Naive thymus-derived CD4-positive, alpha-beta T cell (primary cell): ENCODE results near the gene SHC1. TPM values are rescaled to one million over a fixed set of nuclear protein-coding genes. Genes with fewer than 3 reads are reported as not detected.

Source experiments
- ATAC-seq: fragments of 150-1000 bp; cut with Tn5 transposase; 2 replicates; pipeline ENCODE4 v1.10.0; 2021; ENCODE audit warnings: mild to moderate bottlenecking, moderate library complexity
- CTCF ChIA-PET: fragments of 350-600 bp; sonication (Branson Sonifier 250); formaldehyde crosslinking; loops from one replicate; lab custom pipeline; 2021; ENCODE audit warnings: antibody characterized with exemption; lab: Charles Lee
- POLR2A ChIA-PET: fragments of 350-600 bp; sonication (Branson Sonifier 250); formaldehyde crosslinking; loops from one replicate; lab custom pipeline; 2021; ENCODE audit warnings: antibody characterized with exemption, inconsistent platforms; lab: Charles Lee
- DNase-seq, 9 donors: peaks; one replicate each; pipeline versions ENCODE4 v3.0.0 to v3.0.0-alpha.2; 2020 to 2022; ENCODE audit warnings: mixed read lengths in 1 of 9
- H3K27ac ChIP-seq: one replicate; pipeline ENCODE4 v1.7.0; 2013; ENCODE audit warnings: mild to moderate bottlenecking, low read depth, low read length, moderate library complexity
- H3K27me3 ChIP-seq, 2 donors: one replicate each; pipeline ENCODE4 v1.7.0; 2013; ENCODE audit warnings: low read length in 2 of 2, mild to moderate bottlenecking in 2 of 2, moderate library complexity in 2 of 2; ENCODE audit not compliant: control insufficient read depth in 2 of 2, insufficient read depth in 2 of 2
- H3K36me3 ChIP-seq, 3 experiments: 1 replicate in 2 of 3; 2 replicates in 1 of 3; pipeline ENCODE4 v1.7.0; 2013; ENCODE audit warnings: low read length in 3 of 3, mild to moderate bottlenecking in 3 of 3, moderate library complexity in 1 of 3; ENCODE audit not compliant: insufficient read depth in 3 of 3, control insufficient read depth in 2 of 3
- H3K4me1 ChIP-seq, 2 donors: one replicate each; pipeline ENCODE4 v1.7.0; 2013; ENCODE audit warnings: low read length in 2 of 2, mild to moderate bottlenecking in 2 of 2, moderate library complexity in 1 of 2; ENCODE audit not compliant: control insufficient read depth in 2 of 2, insufficient read depth in 2 of 2
- H3K4me3 ChIP-seq: 2 replicates; pipeline ENCODE4 v1.7.0; 2013; ENCODE audit warnings: mild to moderate bottlenecking, low read length
- H3K9me3 ChIP-seq, 3 experiments: 1 replicate in 2 of 3; 2 replicates in 1 of 3; pipeline ENCODE4 v1.7.0; 2013; ENCODE audit warnings: low read length in 3 of 3; ENCODE audit not compliant: control insufficient read depth in 2 of 3
- H3K27ac Mint-ChIP-seq, 9 donors: one replicate each; pipeline ENCODE4 v1.8.0; 2020 to 2022; ENCODE audit warnings: mixed read lengths in 9 of 9, mild to moderate bottlenecking in 8 of 9, moderate library complexity in 5 of 9, inconsistent platforms in 2 of 9
- H3K27me3 Mint-ChIP-seq, 5 donors: one replicate each; pipeline ENCODE4 v1.8.0; 2021 to 2022; ENCODE audit warnings: mixed read lengths in 5 of 5, mild to moderate bottlenecking in 1 of 5
- H3K36me3 Mint-ChIP-seq, 5 donors: one replicate each; pipeline ENCODE4 v1.8.0; 2020 to 2022; ENCODE audit warnings: mixed read lengths in 5 of 5, mild to moderate bottlenecking in 3 of 5, inconsistent platforms in 1 of 5
- H3K4me1 Mint-ChIP-seq, 7 donors: one replicate each; pipeline ENCODE4 v1.8.0; 2020 to 2022; ENCODE audit warnings: mixed read lengths in 7 of 7, mild to moderate bottlenecking in 3 of 7, inconsistent platforms in 1 of 7
- H3K4me3 Mint-ChIP-seq, 10 donors: one replicate each; pipeline ENCODE4 v1.8.0; 2020 to 2022; ENCODE audit warnings: mild to moderate bottlenecking in 10 of 10, mixed read lengths in 10 of 10, moderate library complexity in 6 of 10, inconsistent platforms in 2 of 10
- H3K9me3 Mint-ChIP-seq, 11 donors: one replicate each; pipeline ENCODE4 v1.8.0; 2020 to 2022; ENCODE audit warnings: mixed read lengths in 11 of 11, mild to moderate bottlenecking in 4 of 11, inconsistent platforms in 1 of 11, moderate library complexity in 1 of 11
- intact Hi-C, 2 donors: fragments of 100-400 bp; cut with micrococcal nuclease; formaldehyde crosslinking; loops; one replicate each; pipeline ENCODE4 v1.15.1; 2023
- polyA plus RNA-seq, 2 donors: library from polyadenylated mRNA; unstranded; fragments of 300-500 nt; fragmentation: Illumina TruSeq; gene quantifications; one replicate each; pipeline ENCODE4 v1.2.3, GENCODE V29; 2021
- total RNA-seq, 6 experiments: library from RNA in 5 of 6; stranded (reverse) in 5 of 6; gene quantifications; 1 replicate in 5 of 6; 2 replicates in 1 of 6; pipeline ENCODE4 v1.2.3 and lab custom pipeline; 2021 to 2026

The SHC1 gene
- total and polyA plus RNA-seq, 7 experiments from 2014 or later: 29.6 to 76.9 (median 73.2) TPM

DNA sequence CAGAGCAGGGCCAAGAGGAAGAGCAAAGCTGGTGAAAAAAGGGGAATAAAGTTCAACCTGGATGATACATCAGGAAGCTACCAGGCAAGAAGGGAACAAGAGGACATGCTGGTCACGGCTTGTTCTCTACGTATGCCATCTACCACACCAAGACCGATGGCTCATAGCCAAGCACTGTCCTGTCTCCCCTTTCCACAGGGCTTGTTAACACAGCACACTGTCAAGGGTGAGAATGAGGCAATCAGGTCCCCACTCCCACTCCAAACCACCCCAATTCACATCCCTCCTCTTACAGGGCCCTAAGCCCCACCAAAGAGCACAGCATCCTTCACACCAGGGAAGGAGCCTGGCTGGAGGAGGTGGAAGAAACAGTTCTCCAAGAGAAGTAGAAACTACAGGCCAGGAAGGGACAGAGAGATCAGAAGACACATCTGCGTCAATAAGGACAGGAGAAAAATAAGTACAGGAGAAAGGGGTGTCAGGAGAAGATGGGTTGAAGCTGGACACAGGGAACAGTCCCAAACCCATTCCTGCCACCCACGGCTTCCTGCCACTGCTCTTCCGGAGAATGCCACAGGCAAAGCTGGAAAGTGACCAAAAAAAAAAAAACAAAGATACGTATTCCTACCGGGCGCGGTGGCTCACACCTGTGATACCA, 923 bp upstream of the SHC1 start:
- CTCF ChIA-PET: interaction anchor here (0.5 to 10.5 kb wide), 7 partner anchors 11 to 85 kb away, joined by 4 to 94 read pairs (median 5); partner anchors contain the start of gene FLAD1

DNA sequence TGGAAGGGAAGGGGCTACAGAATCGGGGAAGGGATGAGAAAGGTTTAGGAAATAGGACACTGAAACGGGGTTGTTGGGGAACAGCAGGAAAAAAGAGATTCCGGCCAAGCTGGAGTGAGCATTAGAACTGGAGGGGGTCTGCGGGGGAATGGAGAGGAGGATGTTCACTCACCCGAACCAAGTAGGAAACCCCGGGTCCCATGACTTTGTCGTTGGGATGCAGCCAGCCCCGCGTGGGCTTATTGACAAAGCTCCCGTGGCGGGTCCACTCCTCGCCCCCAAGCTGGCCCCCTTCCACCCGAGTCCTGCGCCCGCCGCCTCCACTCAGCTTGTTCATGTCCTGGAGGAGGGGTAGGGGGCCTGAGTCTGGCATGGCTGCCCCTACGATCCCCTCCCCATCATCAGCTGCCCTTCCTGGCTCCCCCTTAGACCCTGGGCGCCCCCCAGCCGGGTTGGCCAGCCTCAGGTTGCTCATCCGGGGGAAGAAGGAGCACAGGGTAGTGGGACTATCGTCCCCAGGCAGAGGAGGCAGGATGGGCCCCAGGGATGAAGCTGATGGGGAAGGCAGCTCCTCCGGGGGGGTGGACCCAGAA, 591 bp downstream of the SHC1 start:
- H3K27me3 Mint-ChIP-seq: no peaks in the 10 kb centered on the region
- DNase-seq (no peak), ATAC-seq (no peak)
- H3K27ac Mint-ChIP-seq: peak overlapping the region in 8 of 9 donors; percentile 8 to 86 (median 67)
- no peak overlapping the region for H3K4me3 ChIP-seq
- H3K4me3 Mint-ChIP-seq: peak overlapping the region in 1 of 10 donors; percentile 48
- H3K4me1 Mint-ChIP-seq: peaks cover 27 to 48% (median 34%) of the 10 kb centered on the region in 7 donors
- intact Hi-C loops: loop anchor here in 1 of 2 donors (10.0 kb wide), 1 partner anchor 355 kb away; the partner anchor contains the start of gene RUSC1
- POLR2A ChIA-PET: interaction anchor here (0.9 to 11.7 kb wide), 7 partner anchors 10 to 74 kb away, joined by 3 to 160 read pairs (median 3); partner anchors contain the start of genes FLAD1, PBXIP1 and PYGO2
- H3K36me3 ChIP-seq: peaks cover 11 to 63% (median 19%) of the 10 kb centered on the region in 3 experiments
- H3K9me3 ChIP-seq: no peaks in the 10 kb centered on the region
- H3K27ac ChIP-seq: peak overlapping the region; percentile 51
- CTCF ChIA-PET: interaction anchor here (1.1 to 10.5 kb wide), 4 partner anchors 13 to 45 kb away, joined by 3 to 94 read pairs (median 6); partner anchors contain the start of gene FLAD1
- peaks cover 0 to 2% (median 0%) of the 10 kb centered on the region in 11 donors for H3K9me3 Mint-ChIP-seq
- peaks cover 20 to 26% of the 10 kb centered on the region in 2 donors for H3K4me1 ChIP-seq
- peaks cover 0 to 15% (median 0%) of the 10 kb centered on the region in 5 donors for H3K36me3 Mint-ChIP-seq
- H3K27me3 ChIP-seq: no peaks in the 10 kb centered on the region

More for the DNA sequence above, 923 bp upstream of the SHC1 start:
- peaks cover 8 to 48% (median 11%) of the 10 kb centered on the region in 3 experiments for H3K36me3 ChIP-seq
- no peak overlapping the region for H3K4me3 ChIP-seq
- POLR2A ChIA-PET: interaction anchor here (0.9 to 11.7 kb wide), 6 partner anchors 10 to 46 kb away, joined by 3 to 160 read pairs (median 4); partner anchors contain the start of genes FLAD1, PBXIP1 and PYGO2
- peak overlapping the region in 9 of 10 donors; percentile 37 to 71 (median 55) for H3K4me3 Mint-ChIP-seq
- no peak for ATAC-seq
- H3K27ac ChIP-seq: peak overlapping the region; percentile 51
- peaks cover 0 to 2% (median 0%) of the 10 kb centered on the region in 11 donors for H3K9me3 Mint-ChIP-seq
- no peaks in the 10 kb centered on the region for H3K27me3 Mint-ChIP-seq
- H3K27me3 ChIP-seq: no peaks in the 10 kb centered on the region
- DNase-seq: no peak
- peak overlapping the region in 7 of 9 donors; percentile 38 to 93 (median 78) for H3K27ac Mint-ChIP-seq
- H3K9me3 ChIP-seq: no peaks in the 10 kb centered on the region
- intact Hi-C loops: loop anchor here in 1 of 2 donors (10.0 kb wide), 1 partner anchor 353 kb away; the partner anchor contains the start of gene RUSC1
- peaks cover 27 to 48% (median 34%) of the 10 kb centered on the region in 7 donors for H3K4me1 Mint-ChIP-seq
- H3K4me1 ChIP-seq: peaks cover 23 to 34% of the 10 kb centered on the region in 2 donors
- H3K36me3 Mint-ChIP-seq: peaks cover 0 to 15% (median 0%) of the 10 kb centered on the region in 5 donors

GRCh38 chr1:154969246-154969645, 1.3 kb downstream of the SHC1 start:
- ChIA-PET CTCF (interaction anchor here (1.1 to 1.8 kb wide), 2 partner anchors 25 to 30 kb away, joined by 3 to 6 read pairs; no protein-coding TSS in a partner anchor), POLR2A (interaction anchor here (11.7 kb wide), 1 partner anchor 9 kb away, joined by 160 read pairs; the partner anchor contains the start of genes PBXIP1 and PYGO2)
- Mint-ChIP-seq H3K27me3 (no peaks in the 10 kb centered on the region), H3K27ac (peak overlapping the region; percentile 8 to 86 (median 60)), H3K4me3 (peak overlapping the region in 2 of 10 donors; percentile 43 to 48), H3K9me3 (peaks cover 0 to 2% (median 0%) of the 10 kb centered on the region in 11 donors), H3K4me1 (peaks cover 27 to 52% (median 34%) of the 10 kb centered on the region in 7 donors), H3K36me3 (peaks cover 0 to 15% (median 0%) of the 10 kb centered on the region in 5 donors)
- no peak for ATAC-seq
- Histone ChIP-seq H3K27me3 (no peaks in the 10 kb centered on the region), H3K36me3 (peaks cover 11 to 70% (median 19%) of the 10 kb centered on the region in 3 experiments), H3K9me3 (no peaks in the 10 kb centered on the region), H3K4me1 (peaks cover 20 to 26% of the 10 kb centered on the region in 2 donors), H3K4me3 (no peak overlapping the region), H3K27ac (peak overlapping the region; percentile 51)
- no peak for DNase-seq
- intact Hi-C loops: no loop called here

GRCh38 chr1:154968731-154969130, 1.8 kb downstream of the SHC1 start:
- intact Hi-C loops: no loop called here
- Histone ChIP-seq H3K9me3 (no peaks in the 10 kb centered on the region), H3K4me1 (peaks cover 20 to 26% of the 10 kb centered on the region in 2 donors), H3K36me3 (peaks cover 13 to 75% (median 19%) of the 10 kb centered on the region in 3 experiments), H3K27me3 (no peaks in the 10 kb centered on the region), H3K27ac (peak overlapping the region; percentile 51), H3K4me3 (no peak overlapping the region)
- ATAC-seq (no peak), DNase-seq (no peak)
- POLR2A ChIA-PET: interaction anchor here (11.7 kb wide), 1 partner anchor 8 kb away, joined by 160 read pairs; the partner anchor contains the start of genes PBXIP1 and PYGO2
- Mint-ChIP-seq H3K4me1 (peaks cover 30 to 55% (median 37%) of the 10 kb centered on the region in 7 donors), H3K9me3 (peaks cover 0 to 2% (median 0%) of the 10 kb centered on the region in 11 donors), H3K36me3 (peaks cover 0 to 18% (median 2%) of the 10 kb centered on the region in 5 donors), H3K27ac (peak overlapping the region in 8 of 9 donors; percentile 36 to 86 (median 66)), H3K27me3 (no peaks in the 10 kb centered on the region), H3K4me3 (no peak overlapping the region)
- CTCF ChIA-PET: no interaction called here

DNA sequence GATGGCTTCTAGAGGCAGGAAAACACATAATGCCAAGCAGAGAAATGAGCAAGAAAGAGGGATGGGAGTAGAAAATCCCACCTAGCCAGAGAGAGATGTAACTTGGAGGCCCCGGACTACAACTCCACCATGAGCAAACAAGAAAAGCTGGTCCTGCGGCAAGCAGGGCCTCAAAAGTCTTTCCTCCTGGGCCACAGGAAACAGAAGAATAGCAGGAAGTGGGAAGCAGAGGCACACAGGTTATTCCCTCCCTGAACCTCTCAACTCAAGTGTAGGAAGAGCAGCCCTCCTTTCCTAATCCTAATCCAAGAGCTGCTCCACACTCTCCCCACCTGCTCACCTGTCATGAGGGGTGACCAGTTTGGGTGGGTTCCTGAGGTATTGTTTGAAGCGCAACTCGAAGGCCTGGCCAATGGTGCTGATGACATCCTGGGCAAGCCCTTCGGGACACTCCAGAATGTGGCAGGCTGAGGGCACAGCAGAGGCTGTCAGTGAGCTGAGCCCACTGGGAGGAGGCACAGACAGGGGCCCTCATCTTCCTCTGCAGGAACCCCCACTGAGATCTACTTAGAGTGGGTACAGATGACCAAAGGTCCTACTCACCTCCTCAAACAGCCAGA, 3.1 kb downstream of the SHC1 start:
- CTCF ChIA-PET: interaction anchor here (7.6 kb wide), 1 partner anchor 50 kb away, joined by 72 read pairs; no protein-coding TSS in a partner anchor
- DNase-seq (no peak), ATAC-seq (no peak)
- Mint-ChIP-seq H3K27me3 (no peaks in the 10 kb centered on the region), H3K4me1 (peaks cover 26 to 59% (median 42%) of the 10 kb centered on the region in 7 donors), H3K27ac (peak overlapping the region in 6 of 9 donors; percentile 13 to 58 (median 32)), H3K36me3 (peaks cover 0 to 22% (median 3%) of the 10 kb centered on the region in 5 donors), H3K4me3 (no peak overlapping the region), H3K9me3 (peaks cover 0 to 2% (median 0%) of the 10 kb centered on the region in 11 donors)
- intact Hi-C loops: no loop called here
- Histone ChIP-seq H3K4me1 (peaks cover 13 to 29% of the 10 kb centered on the region in 2 donors), H3K9me3 (no peaks in the 10 kb centered on the region), H3K36me3 (peaks cover 16 to 79% (median 19%) of the 10 kb centered on the region in 3 experiments), H3K4me3 (no peak overlapping the region), H3K27ac (no peak overlapping the region), H3K27me3 (no peaks in the 10 kb centered on the region)
- POLR2A ChIA-PET: interaction anchor here (1.1 to 13.7 kb wide), 4 partner anchors 7 to 49 kb away, joined by 3 to 160 read pairs (median 12); partner anchors contain the start of genes CKS1B, LENEP and SHC1
